ENCODE results near the gene TIMM21.

The TIMM21 gene

GRCh38 chr18:74153377-74153776 is 5.1 kb downstream of the TIMM21 start:
- in situ Hi-C loops (cut with HindIII; ENCODE audit: low pct_unique_long_range_greater_than_20kb, low sequenced_read_pairs) = no loop called here
- no peak for DNase-seq (ENCODE audit: low read depth in 1 of 2, low spot score in 1 of 2)
- no peak for TF ChIP-seq JUND (IDR thresholded peaks at IDR 0.05; ENCODE audit: low read depth)

- no peak for DNase-seq (ENCODE audit: low read depth in 1 of 2, low spot score in 1 of 2)
- in situ Hi-C loops (cut with HindIII; ENCODE audit: low pct_unique_long_range_greater_than_20kb, low sequenced_read_pairs) = no loop called here
- TF ChIP-seq JUND (IDR thresholded peaks at IDR 0.05; ENCODE audit: low read depth) = no peak
Measured at GRCh38 chr18:74153793-74154192, 5.5 kb downstream of the TIMM21 start.

- TF ChIP-seq JUND (IDR thresholded peaks at IDR 0.05; ENCODE audit: low read depth) = no peak
- no peak for DNase-seq (ENCODE audit: low read depth in 1 of 2, low spot score in 1 of 2)
- in situ Hi-C loops (cut with HindIII; ENCODE audit: low pct_unique_long_range_greater_than_20kb, low sequenced_read_pairs) = no loop called here
Measured at GRCh38 chr18:74154716-74155115, 6.4 kb downstream of the TIMM21 start.

- DNase-seq (ENCODE audit: low read depth in 1 of 2, low spot score in 1 of 2) = no peak
- no peak for TF ChIP-seq JUND (IDR thresholded peaks at IDR 0.05; ENCODE audit: low read depth)
- in situ Hi-C loops (cut with HindIII; ENCODE audit: low pct_unique_long_range_greater_than_20kb, low sequenced_read_pairs) = no loop called here
Measured at GRCh38 chr18:74155276-74155675, 7.0 kb downstream of the TIMM21 start.

- no peak for DNase-seq (ENCODE audit: low read depth in 1 of 2, low spot score in 1 of 2)
- no peak for TF ChIP-seq JUND (IDR thresholded peaks at IDR 0.05; ENCODE audit: low read depth)
- in situ Hi-C loops (cut with HindIII; ENCODE audit: low pct_unique_long_range_greater_than_20kb, low sequenced_read_pairs) = no loop called here
Measured at GRCh38 chr18:74163019-74163660, 14.8 kb downstream of the TIMM21 start.

- in situ Hi-C loops (cut with HindIII; ENCODE audit: low pct_unique_long_range_greater_than_20kb, low sequenced_read_pairs) = no loop called here
- DNase-seq (ENCODE audit: low read depth in 1 of 2, low spot score in 1 of 2) = no peak
- no peak for TF ChIP-seq JUND (IDR thresholded peaks at IDR 0.05; ENCODE audit: low read depth)
Measured at GRCh38 chr18:74166386-74166785, 18.1 kb downstream of the TIMM21 start.

- in situ Hi-C loops (cut with HindIII; ENCODE audit: low pct_unique_long_range_greater_than_20kb, low sequenced_read_pairs) = no loop called here
- TF ChIP-seq JUND (IDR thresholded peaks at IDR 0.05; ENCODE audit: low read depth) = no peak
- DNase-seq (ENCODE audit: low read depth in 1 of 2, low spot score in 1 of 2) = no peak
Measured at GRCh38 chr18:74171910-74172606, 23.7 kb downstream of the TIMM21 start.

- in situ Hi-C loops (cut with HindIII; ENCODE audit: low pct_unique_long_range_greater_than_20kb, low sequenced_read_pairs) = no loop called here
- DNase-seq (ENCODE audit: low read depth in 1 of 2, low spot score in 1 of 2) = peak in 1 of 2 experiments; percentile 30
- TF ChIP-seq JUND (IDR thresholded peaks at IDR 0.05; ENCODE audit: low read depth) = no peak
Measured at GRCh38 chr18:74172697-74173433, 24.5 kb downstream of the TIMM21 start.

- in situ Hi-C loops (cut with HindIII; ENCODE audit: low pct_unique_long_range_greater_than_20kb, low sequenced_read_pairs) = no loop called here
- no peak for DNase-seq (ENCODE audit: low read depth in 1 of 2, low spot score in 1 of 2)
- TF ChIP-seq JUND (IDR thresholded peaks at IDR 0.05; ENCODE audit: low read depth) = no peak
Measured at GRCh38 chr18:74173434-74173750, 25.1 kb downstream of the TIMM21 start.

GRCh38 chr18:74175658-74176057 is 27.3 kb downstream of the TIMM21 start:
- TF ChIP-seq JUND (IDR thresholded peaks at IDR 0.05; ENCODE audit: low read depth) = no peak
- DNase-seq (ENCODE audit: low read depth in 1 of 2, low spot score in 1 of 2) = no peak
- in situ Hi-C loops (cut with HindIII; ENCODE audit: low pct_unique_long_range_greater_than_20kb, low sequenced_read_pairs) = no loop called here

GRCh38 chr18:74178884-74179283 is 30.6 kb downstream of the TIMM21 start:
- no peak for TF ChIP-seq JUND (IDR thresholded peaks at IDR 0.05; ENCODE audit: low read depth)
- no peak for DNase-seq (ENCODE audit: low read depth in 1 of 2, low spot score in 1 of 2)
- in situ Hi-C loops (cut with HindIII; ENCODE audit: low pct_unique_long_range_greater_than_20kb, low sequenced_read_pairs) = no loop called here

GRCh38 chr18:74179623-74180199 is 31.4 kb downstream of the TIMM21 start:
- in situ Hi-C loops (cut with HindIII; ENCODE audit: low pct_unique_long_range_greater_than_20kb, low sequenced_read_pairs) = no loop called here
- DNase-seq (ENCODE audit: low read depth in 1 of 2, low spot score in 1 of 2) = no peak
- TF ChIP-seq JUND (IDR thresholded peaks at IDR 0.05; ENCODE audit: low read depth) = no peak

GRCh38 chr18:74182335-74182734 is 34.0 kb downstream of the TIMM21 start:
- in situ Hi-C loops (cut with HindIII; ENCODE audit: low pct_unique_long_range_greater_than_20kb, low sequenced_read_pairs) = no loop called here
- no peak for DNase-seq (ENCODE audit: low read depth in 1 of 2, low spot score in 1 of 2)

More at GRCh38 chr18:74182335-74182734, 34.0 kb downstream of the TIMM21 start:
- no peak for TF ChIP-seq JUND (IDR thresholded peaks at IDR 0.05; ENCODE audit: low read depth)

All from T47D (cell line).